Mesothelial cell of epicardium (in vitro differentiated cells): Measurements from ENCODE around the gene CDH13. TPM values are rescaled to one million over a fixed set of nuclear protein-coding genes. Genes with fewer than 3 reads are reported as not detected.

Experiments
- DNase-seq, 2 experiments: peaks; one replicate each; pipeline ENCODE4 v3.0.0; 2021; ENCODE audit warnings: low spot score in 2 of 2; ENCODE audit not compliant: unreplicated experiment in 2 of 2
- H3K27ac Mint-ChIP-seq: 2 replicates; pipeline ENCODE4 v1.8.0; 2021; ENCODE audit warnings: mixed read lengths
- H3K27me3 Mint-ChIP-seq: 2 replicates; pipeline ENCODE4 v1.8.0; 2021; ENCODE audit warnings: low read depth, mixed read lengths
- H3K36me3 Mint-ChIP-seq: 2 replicates; pipeline ENCODE4 v1.8.0; 2021; ENCODE audit warnings: mixed read lengths
- H3K4me1 Mint-ChIP-seq: 2 replicates; pipeline ENCODE4 v1.8.0; 2021; ENCODE audit warnings: mixed read lengths
- H3K4me3 Mint-ChIP-seq: 2 replicates; pipeline ENCODE4 v1.8.0; 2021; ENCODE audit warnings: mild to moderate bottlenecking, moderate library complexity, mixed read lengths
- H3K9me3 Mint-ChIP-seq: 2 replicates; pipeline ENCODE4 v1.8.0; 2021; ENCODE audit warnings: mixed read lengths
- CTCF ChIP-seq: fragments of 200-600 bp; sonication (generic); IDR thresholded peaks from one replicate; pipeline ENCODE4 v1.5.0; 2021; ENCODE audit warnings: antibody characterized with exemption; ENCODE audit not compliant: unreplicated experiment
- total RNA-seq: library from RNA; stranded (reverse); gene quantifications from 3 replicates; pipeline ENCODE4 v1.2.1, GENCODE V29; 2021

The CDH13 gene
- total RNA-seq, 1 donor from 2014 or later: 0.80 TPM

GRCh38 chr16:83215406-83216001 is 588.7 kb downstream of the CDH13 start:
- TF ChIP-seq CTCF: peak; percentile 84

GRCh38 chr16:83219285-83219684 is 592.5 kb downstream of the CDH13 start:
- H3K4me1 Mint-ChIP-seq: no peaks in the 10 kb centered on the region
- peaks cover 9% of the 10 kb centered on the region for H3K27me3 Mint-ChIP-seq
- no peak overlapping the region for H3K27ac Mint-ChIP-seq
- TF ChIP-seq CTCF: no peak
- no peak overlapping the region for H3K4me3 Mint-ChIP-seq
- H3K9me3 Mint-ChIP-seq: peaks cover 5% of the 10 kb centered on the region
- no peak for DNase-seq
- no peaks in the 10 kb centered on the region for H3K36me3 Mint-ChIP-seq

More at GRCh38 chr16:83215406-83216001, 588.7 kb downstream of the CDH13 start:
- H3K27ac Mint-ChIP-seq: no peak overlapping the region
- peaks cover 2% of the 10 kb centered on the region for H3K27me3 Mint-ChIP-seq
- no peaks in the 10 kb centered on the region for H3K36me3 Mint-ChIP-seq
- H3K4me3 Mint-ChIP-seq: no peak overlapping the region
- H3K9me3 Mint-ChIP-seq: peaks cover 12% of the 10 kb centered on the region
- no peaks in the 10 kb centered on the region for H3K4me1 Mint-ChIP-seq
- DNase-seq: no peak

GRCh38 chr16:83220066-83220465 is 593.3 kb downstream of the CDH13 start:
- peaks cover 10% of the 10 kb centered on the region for H3K27me3 Mint-ChIP-seq
- H3K4me1 Mint-ChIP-seq: no peaks in the 10 kb centered on the region
- no peak overlapping the region for H3K27ac Mint-ChIP-seq
- DNase-seq: no peak
- H3K4me3 Mint-ChIP-seq: no peak overlapping the region
- peaks cover 5% of the 10 kb centered on the region for H3K9me3 Mint-ChIP-seq
- H3K36me3 Mint-ChIP-seq: no peaks in the 10 kb centered on the region
- TF ChIP-seq CTCF: no peak

- H3K27ac Mint-ChIP-seq: no peak overlapping the region
- peaks cover 15% of the 10 kb centered on the region for H3K27me3 Mint-ChIP-seq
- DNase-seq: no peak
- peaks cover 6% of the 10 kb centered on the region for H3K4me1 Mint-ChIP-seq
- H3K9me3 Mint-ChIP-seq: no peaks in the 10 kb centered on the region
- no peak for TF ChIP-seq CTCF
- no peaks in the 10 kb centered on the region for H3K36me3 Mint-ChIP-seq
- no peak overlapping the region for H3K4me3 Mint-ChIP-seq
Observed at GRCh38 chr16:83224642-83225041, 597.9 kb downstream of the CDH13 start.

- no peak for TF ChIP-seq CTCF
- Mint-ChIP-seq H3K36me3 (no peaks in the 10 kb centered on the region), H3K9me3 (peaks cover under 1% of the 10 kb centered on the region), H3K4me1 (peaks cover 6% of the 10 kb centered on the region), H3K27me3 (peaks cover 15% of the 10 kb centered on the region), H3K27ac (no peak overlapping the region), H3K4me3 (no peak overlapping the region)
- no peak for DNase-seq
Observed at GRCh38 chr16:83227336-83227735, 600.6 kb downstream of the CDH13 start.

- Mint-ChIP-seq H3K27me3 (no peaks in the 10 kb centered on the region), H3K27ac (no peak overlapping the region), H3K9me3 (peaks cover 4% of the 10 kb centered on the region), H3K36me3 (no peaks in the 10 kb centered on the region), H3K4me1 (peaks cover 6% of the 10 kb centered on the region), H3K4me3 (no peak overlapping the region)
- no peak for DNase-seq
- TF ChIP-seq CTCF: no peak
Observed at GRCh38 chr16:83231729-83232128, 605.0 kb downstream of the CDH13 start.
